ENCODE measurements around the gene PDCL3.

- TF ChIP-seq CTCF (conservative IDR thresholded peaks at IDR 0.05) (no peak), EZH2 (IDR thresholded peaks at IDR 0.05; ENCODE audit: low read depth) (no peak)
These were observed 35.3 kb upstream of the PDCL3 start for GRCh38 chr2:100527440-100528015.
